ENCODE data around the gene S100B.
"Not testable (repeated sequence)": the region's sequence is repeated elsewhere in the genome, so short reads cannot be mapped to it uniquely, and the experiment has no call there.

S100B gene

GRCh38 chr21:46598581-46599572, 6.0 kb downstream of the S100B start:
- DNase-seq = peak in 1 of 2 donors; percentile 28

GRCh38 chr21:46597896-46598343, 7.0 kb downstream of the S100B start:
- no peak for DNase-seq

GRCh38 chr21:46597031-46597430, 7.9 kb downstream of the S100B start:
- DNase-seq = no peak

GRCh38 chr21:46596201-46596600, 8.7 kb downstream of the S100B start:
- no peak for DNase-seq

- DNase-seq = no peak
These were observed 10.6 kb downstream of the S100B start for GRCh38 chr21:46594276-46594675.

GRCh38 chr21:46585191-46585953, 19.5 kb downstream of the S100B start:
- DNase-seq = no peak

- DNase-seq = no peak
These were observed 23.0 kb downstream of the S100B start for GRCh38 chr21:46581780-46582307.

- not testable (repeated sequence) for DNase-seq
These were observed 25.5 kb downstream of the S100B start for GRCh38 chr21:46579394-46579793.

GRCh38 chr21:46577786-46578185, 27.1 kb downstream of the S100B start:
- DNase-seq = not testable (repeated sequence)

- DNase-seq = no peak
These were observed 32.0 kb downstream of the S100B start for GRCh38 chr21:46572850-46573249.

- DNase-seq = no peak
These were observed 34.3 kb downstream of the S100B start for GRCh38 chr21:46570631-46571030.

- DNase-seq = no peak
These were observed 34.8 kb downstream of the S100B start for GRCh38 chr21:46570119-46570518.

- DNase-seq = no peak
These were observed 35.8 kb downstream of the S100B start for GRCh38 chr21:46569081-46569480.

GRCh38 chr21:46568562-46568961, 36.3 kb downstream of the S100B start:
- no peak for DNase-seq

- DNase-seq = no peak
These were observed 37.5 kb downstream of the S100B start for GRCh38 chr21:46567348-46567747.

GRCh38 chr21:46564391-46564790, 40.5 kb downstream of the S100B start:
- no peak for DNase-seq

- DNase-seq = no peak
These were observed 41.8 kb downstream of the S100B start for GRCh38 chr21:46562964-46563607.

GRCh38 chr21:46562472-46562871, 42.4 kb downstream of the S100B start:
- no peak for DNase-seq

- DNase-seq = no peak
These were observed 43.3 kb downstream of the S100B start for GRCh38 chr21:46561445-46562090.

- DNase-seq = peak in 1 of 2 donors; percentile 14
These were observed 44.1 kb downstream of the S100B start for GRCh38 chr21:46560568-46561444.

- peak; percentile 36 to 61 for DNase-seq
These were observed 45.4 kb downstream of the S100B start for GRCh38 chr21:46559291-46559983.

All from CD4-positive, alpha-beta T cell treated with Interferon alpha-2 for 1 hour (primary cell).